Activated CD4-positive, CD25-positive, alpha-beta regulatory T cell treated with anti-CD3 and anti-CD28 coated beads, Interleukin-2, amount 50 U/mL, for 72 hours (primary cell): ENCODE results near the gene DNM2.
"Not testable (repeated sequence)": the region's sequence is repeated elsewhere in the genome, so short reads cannot be mapped to it uniquely, and the experiment has no call there.

Experiments
- DNase-seq: peaks from one replicate; pipeline ENCODE4 v3.0.0; 2021

Gene DNM2

DNA sequence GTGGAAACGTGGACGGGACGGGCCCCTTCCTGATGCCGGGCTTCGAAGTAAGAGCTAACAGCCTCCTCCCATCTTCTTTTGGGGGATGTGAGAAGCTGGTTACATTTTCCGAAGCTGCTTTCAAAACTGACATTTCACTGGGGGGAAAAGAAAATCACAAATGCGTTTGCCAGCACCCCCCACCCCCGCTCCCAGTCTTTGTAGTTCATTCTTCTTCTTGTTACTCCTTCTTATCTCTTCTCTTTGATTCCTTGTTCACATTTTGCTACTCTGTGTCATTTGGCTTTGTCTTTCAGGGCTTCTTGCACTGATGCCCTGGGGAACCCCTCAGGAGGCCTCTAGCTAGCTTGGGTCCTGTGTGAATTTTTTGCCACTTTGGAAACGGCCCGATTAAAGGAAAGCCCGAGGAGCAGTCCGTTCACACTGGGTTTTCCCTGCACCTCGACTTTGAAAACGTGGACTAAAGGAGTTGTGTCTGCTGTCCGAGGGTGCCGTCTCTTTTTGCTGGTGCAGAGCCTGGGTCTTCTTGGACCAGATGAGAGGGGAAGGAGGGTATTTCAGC is 154.7 kb downstream of the DNM2 start:
- DNase-seq = no peak

GRCh38 chr19:10874024-10874423 is 156.1 kb downstream of the DNM2 start:
- no peak for DNase-seq

DNA sequence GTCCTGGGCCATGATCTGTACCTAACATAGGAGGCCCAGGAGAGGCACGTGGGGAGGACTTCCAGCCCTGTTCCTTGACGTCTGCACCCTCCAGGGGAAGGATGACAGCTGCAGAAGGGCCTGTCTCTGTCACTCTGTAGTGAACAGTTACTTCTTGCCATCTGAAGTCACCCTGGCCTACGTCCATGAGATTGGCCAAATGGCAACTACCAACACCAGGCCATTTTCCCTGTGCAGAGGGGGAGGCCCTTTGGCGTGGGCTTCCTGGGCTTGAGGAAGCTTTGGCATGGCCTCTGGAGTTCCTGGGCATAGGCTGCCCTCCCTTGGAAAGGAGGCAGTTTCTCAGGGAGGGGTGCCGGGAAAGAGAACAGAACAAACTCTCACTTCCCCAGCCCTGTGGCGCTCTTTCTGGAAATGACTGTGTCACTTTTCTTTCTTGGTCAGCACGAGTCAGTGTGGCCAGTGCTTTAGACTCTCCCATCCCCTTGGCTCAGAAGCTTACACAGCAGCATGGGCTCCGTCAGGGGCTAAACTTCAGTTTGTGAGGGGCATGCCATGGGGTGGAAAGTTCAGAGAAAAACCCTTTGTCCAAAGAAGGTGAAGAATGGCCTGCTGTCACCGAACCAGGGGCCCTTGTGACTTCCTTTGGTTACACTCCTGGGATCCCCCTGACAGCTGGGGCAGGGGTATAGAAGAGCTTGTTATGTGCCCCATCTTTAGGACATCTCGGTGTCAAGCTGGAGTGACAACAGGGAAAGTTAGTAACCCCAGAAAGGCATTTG is 158.8 kb downstream of the DNM2 start:
- no peak for DNase-seq

DNA sequence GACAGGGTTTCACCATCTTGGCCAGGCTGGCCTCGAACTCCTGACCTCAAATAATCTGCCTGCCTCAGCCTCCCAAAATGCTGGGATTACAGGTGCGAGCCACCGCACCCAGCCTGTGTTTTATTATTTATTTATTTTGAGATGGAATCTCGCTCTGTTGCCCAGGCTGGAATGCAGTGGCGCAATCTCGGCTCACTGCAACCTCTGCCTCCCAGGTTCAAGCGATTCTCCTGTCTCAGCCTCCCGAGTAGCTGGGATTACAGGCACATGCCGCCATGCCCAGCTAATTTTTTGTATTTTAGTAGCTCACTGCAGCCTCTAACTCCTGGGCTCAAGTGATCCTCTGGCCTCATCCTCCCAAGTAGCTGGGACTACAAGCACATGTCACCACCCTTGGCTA is 159.7 kb downstream of the DNM2 start:
- DNase-seq = not testable (repeated sequence)

GRCh38 chr19:10878253-10878652 is 160.4 kb downstream of the DNM2 start:
- no peak for DNase-seq
